Epithelial cell of esophagus (primary cell): ENCODE measurements around the gene NRIP3.

ENCODE experiments used
- DNase-seq: peaks from one replicate; pipeline ENCODE4 v3.0.0; 2010; ENCODE audit warnings: low read depth
- H3K4me3 ChIP-seq: 2 replicates; pipeline ENCODE4 v1.5.1; 2011; ENCODE audit warnings: mild to moderate bottlenecking, low read length, control low read depth
- TF ChIP-seq, protein P1 (sequence below): IDR thresholded peaks from 2 replicates; pipeline ENCODE4 v1.5.1; 2011; ENCODE audit warnings: low read depth, mild to moderate bottlenecking, low read length, control low read depth, inconsistent platforms; ENCODE audit not compliant: insufficient read depth; ENCODE audit errors: missing control alignments

Gene NRIP3

DNA sequence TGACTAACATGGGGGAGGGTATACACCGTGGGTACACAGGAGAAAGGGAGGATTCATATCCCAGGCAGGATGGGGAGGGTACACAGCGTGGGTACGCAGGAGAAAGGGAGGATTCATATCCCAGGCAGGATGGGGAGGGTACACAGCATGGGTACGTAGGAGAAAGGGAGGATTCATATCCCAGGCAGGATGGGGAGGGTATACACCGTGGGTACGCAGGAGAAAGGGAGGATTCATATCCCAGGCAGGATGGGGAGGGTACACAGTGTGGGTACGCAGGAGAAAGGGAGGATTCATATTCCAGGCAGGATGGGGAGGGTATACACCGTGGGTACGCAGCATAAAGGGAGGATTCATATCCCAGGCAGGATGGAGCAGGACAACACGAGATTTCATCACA is 36.6 kb upstream of the NRIP3 start:
- TF ChIP-seq, protein P1, sequence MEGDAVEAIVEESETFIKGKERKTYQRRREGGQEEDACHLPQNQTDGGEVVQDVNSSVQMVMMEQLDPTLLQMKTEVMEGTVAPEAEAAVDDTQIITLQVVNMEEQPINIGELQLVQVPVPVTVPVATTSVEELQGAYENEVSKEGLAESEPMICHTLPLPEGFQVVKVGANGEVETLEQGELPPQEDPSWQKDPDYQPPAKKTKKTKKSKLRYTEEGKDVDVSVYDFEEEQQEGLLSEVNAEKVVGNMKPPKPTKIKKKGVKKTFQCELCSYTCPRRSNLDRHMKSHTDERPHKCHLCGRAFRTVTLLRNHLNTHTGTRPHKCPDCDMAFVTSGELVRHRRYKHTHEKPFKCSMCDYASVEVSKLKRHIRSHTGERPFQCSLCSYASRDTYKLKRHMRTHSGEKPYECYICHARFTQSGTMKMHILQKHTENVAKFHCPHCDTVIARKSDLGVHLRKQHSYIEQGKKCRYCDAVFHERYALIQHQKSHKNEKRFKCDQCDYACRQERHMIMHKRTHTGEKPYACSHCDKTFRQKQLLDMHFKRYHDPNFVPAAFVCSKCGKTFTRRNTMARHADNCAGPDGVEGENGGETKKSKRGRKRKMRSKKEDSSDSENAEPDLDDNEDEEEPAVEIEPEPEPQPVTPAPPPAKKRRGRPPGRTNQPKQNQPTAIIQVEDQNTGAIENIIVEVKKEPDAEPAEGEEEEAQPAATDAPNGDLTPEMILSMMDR, result no peak
- no peak overlapping the region for H3K4me3 ChIP-seq
- DNase-seq, result no peak

DNA sequence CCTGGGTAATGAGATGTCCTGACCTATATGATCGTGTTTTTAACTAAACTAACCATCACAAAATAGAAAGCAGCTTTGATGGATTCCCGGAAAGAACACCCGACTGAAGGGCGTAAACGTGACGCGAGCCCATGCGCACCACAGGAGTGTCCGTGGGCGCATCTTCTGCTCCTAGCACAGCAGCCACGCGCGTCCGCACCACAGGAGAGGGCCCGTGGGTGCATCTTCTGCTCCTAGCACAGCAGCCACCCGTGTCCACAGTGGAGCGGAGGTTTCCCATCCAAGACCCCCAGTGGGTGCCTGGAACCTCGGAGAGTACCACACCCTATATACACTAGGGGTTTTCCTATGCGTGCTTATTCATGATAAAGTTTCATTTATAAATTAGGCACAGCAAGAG is 36.1 kb upstream of the NRIP3 start:
- DNase-seq, result no peak
- H3K4me3 ChIP-seq, result no peak overlapping the region
- TF ChIP-seq, protein P1, result no peak

DNA sequence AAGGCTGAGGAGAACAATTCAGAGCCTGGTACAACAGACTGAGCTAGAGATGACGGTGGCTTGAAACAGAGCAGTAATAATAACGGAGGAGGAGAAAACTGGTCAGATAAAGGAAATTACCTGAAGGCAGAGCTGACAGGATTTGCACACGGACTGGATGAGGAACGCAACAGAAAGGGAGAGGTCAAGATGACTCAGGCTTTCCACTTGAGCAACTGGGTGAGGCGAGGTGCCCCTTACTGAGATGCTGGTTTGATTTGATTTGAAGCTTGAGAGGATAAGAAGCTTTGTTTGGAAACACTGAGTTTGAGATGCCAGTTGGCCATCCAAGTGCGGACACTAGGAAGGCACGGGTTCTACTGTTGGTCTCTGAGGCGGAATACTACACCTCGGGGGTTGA is 35.4 kb upstream of the NRIP3 start:
- TF ChIP-seq, protein P1, result no peak
- peak; percentile 87 for DNase-seq

DNA sequence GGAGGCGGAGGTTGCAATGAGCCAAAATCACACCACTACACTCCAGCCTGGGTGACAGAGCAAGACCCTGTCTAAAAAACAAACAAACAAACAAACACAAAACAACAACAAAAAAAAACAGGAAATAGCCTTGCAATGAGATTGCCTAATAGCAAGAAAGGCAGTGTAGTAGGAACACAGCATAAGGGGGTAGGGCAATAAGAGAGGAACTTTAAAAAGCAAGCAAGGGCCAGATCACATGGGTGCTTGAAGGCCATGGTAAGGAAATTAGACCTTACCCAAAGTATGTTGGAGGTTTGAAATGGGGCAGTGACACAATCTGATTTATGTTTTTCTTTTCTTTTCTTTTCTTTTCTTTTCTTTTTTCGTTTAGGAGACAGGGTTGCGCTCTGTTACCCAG is 34.7 kb upstream of the NRIP3 start:
- DNase-seq, result no peak
- TF ChIP-seq, protein P1, result no peak

More for the DNA sequence above, 35.4 kb upstream of the NRIP3 start:
- no peak overlapping the region for H3K4me3 ChIP-seq

DNA sequence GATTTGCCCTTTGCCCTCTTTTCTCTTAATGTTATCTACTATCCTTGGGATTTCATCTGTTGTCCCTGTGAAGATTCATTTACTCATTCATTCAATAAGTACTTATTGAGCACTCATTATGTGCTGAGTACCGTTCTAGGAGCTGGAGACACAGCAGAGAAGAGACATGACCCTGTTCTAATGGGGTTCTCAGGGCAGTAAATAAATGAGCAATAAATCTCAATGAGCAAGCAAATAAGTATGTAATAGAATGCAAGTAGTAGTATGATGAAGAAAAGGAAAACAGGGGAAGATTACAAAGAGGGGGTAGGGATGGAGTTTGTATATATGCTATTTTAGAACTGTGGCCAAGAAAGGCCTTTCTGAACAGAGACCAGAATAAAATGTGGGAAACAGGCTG is 34.2 kb upstream of the NRIP3 start:
- no peak for DNase-seq
- H3K4me3 ChIP-seq, result no peak overlapping the region
- TF ChIP-seq, protein P1, result no peak

More for the DNA sequence above, 34.7 kb upstream of the NRIP3 start:
- no peak overlapping the region for H3K4me3 ChIP-seq

DNA sequence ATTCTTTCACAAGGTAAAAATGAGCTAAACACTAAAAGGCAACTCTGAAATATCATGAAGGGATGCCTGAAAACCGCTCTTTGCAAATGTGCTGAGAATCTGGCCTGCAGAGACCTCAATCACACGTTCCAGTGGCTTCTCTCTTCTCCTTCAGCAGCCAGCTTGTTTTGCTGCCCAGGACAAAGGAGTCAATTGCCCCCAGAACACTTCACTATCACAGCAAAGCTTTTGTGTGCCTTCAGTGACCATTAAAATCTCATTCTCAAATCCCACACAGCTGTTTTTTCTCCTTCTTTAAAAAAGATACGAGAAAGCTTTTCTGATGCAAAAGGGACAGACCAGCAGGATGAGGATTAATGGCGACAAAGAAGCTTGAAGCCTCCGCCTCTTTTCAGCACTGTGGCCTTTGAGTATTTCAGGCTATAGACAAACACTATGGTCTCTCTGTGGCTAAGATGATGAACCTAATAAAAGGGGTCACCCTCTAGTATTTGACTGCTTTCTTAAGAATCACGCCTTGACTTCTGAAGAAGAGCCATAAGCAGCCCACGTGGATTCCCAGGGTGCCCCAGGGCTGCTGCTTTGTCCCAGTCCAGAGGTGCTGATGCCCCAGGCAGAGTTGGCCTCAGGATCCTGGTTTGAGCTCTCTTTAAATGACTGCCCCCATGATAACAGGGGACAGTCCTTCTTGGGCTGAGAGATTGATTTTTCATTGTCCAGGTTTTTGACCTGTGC is 33.4 kb upstream of the NRIP3 start:
- no peak overlapping the region for H3K4me3 ChIP-seq
- no peak for DNase-seq
- TF ChIP-seq, protein P1, result no peak

DNA sequence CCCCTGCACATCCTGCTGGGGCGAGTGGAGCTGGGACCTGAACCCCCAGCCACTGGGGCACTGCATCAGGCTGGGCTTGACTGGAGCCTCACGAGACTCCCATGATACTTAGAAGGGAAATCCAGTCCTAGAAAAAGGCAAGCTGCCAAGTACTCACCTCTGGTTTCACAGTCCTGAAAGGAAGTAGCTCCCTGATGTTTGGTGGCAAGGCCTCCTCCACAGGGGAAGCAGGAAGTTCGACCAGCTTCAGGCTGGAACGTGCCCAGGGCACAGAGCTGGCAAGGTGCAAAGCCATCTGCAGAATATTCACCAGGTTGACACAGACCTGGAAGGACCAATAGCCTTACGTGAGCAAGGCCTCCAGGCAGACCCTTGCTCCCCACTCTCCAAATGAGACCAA is 26.8 kb upstream of the NRIP3 start:
- TF ChIP-seq, protein P1, result no peak
- H3K4me3 ChIP-seq, result no peak overlapping the region
- peak; percentile 38 for DNase-seq
